NOMO-1 (cell line): ENCODE results near the gene SERPINB2.

Source experiments
- DNase-seq, 2 experiments: peaks; one replicate each; lab custom pipeline; 2025; ENCODE audit not compliant: unreplicated experiment in 2 of 2; lab: John Stamatoyannopoulos, UW

Gene SERPINB2

GRCh38 chr18:63887424-63887823, at the start of gene SERPINB2:
TSS of gene SERPINB2 (plus strand) at chr18:63887705. CDS start at chr18:63891445, 3,740 bp downstream.
- DNase-seq = peak; percentile 32 to 62

- no peak for DNase-seq
These were observed 44.5 kb upstream of the SERPINB2 start for GRCh38 chr18:63843008-63843407.

- peak; percentile 25 to 54 for DNase-seq
These were observed 43.3 kb upstream of the SERPINB2 start for GRCh38 chr18:63844254-63844653.

- DNase-seq = peak; percentile 16 to 72
These were observed 39.3 kb upstream of the SERPINB2 start for GRCh38 chr18:63848159-63848558.

- peak; percentile 74 to 90 for DNase-seq
These were observed 37.5 kb upstream of the SERPINB2 start for GRCh38 chr18:63850020-63850419.

- peak; percentile 25 to 32 for DNase-seq
These were observed 36.9 kb upstream of the SERPINB2 start for GRCh38 chr18:63850636-63851035.

- DNase-seq = no peak
These were observed 29.0 kb upstream of the SERPINB2 start for GRCh38 chr18:63858456-63858855.

GRCh38 chr18:63859781-63860475, 27.6 kb upstream of the SERPINB2 start:
- peak in 1 of 2 experiments; percentile 35 for DNase-seq

- no peak for DNase-seq
These were observed 27.0 kb upstream of the SERPINB2 start for GRCh38 chr18:63860531-63860930.

GRCh38 chr18:63867368-63868125, 20.0 kb upstream of the SERPINB2 start:
- no peak for DNase-seq

- DNase-seq = no peak
These were observed 19.0 kb upstream of the SERPINB2 start for GRCh38 chr18:63868546-63868945.

GRCh38 chr18:63869374-63869773, 18.1 kb upstream of the SERPINB2 start:
- DNase-seq = peak; percentile 56 to 63

- DNase-seq = no peak
These were observed 17.7 kb upstream of the SERPINB2 start for GRCh38 chr18:63869851-63870250.

GRCh38 chr18:63871836-63872235, 15.7 kb upstream of the SERPINB2 start:
- DNase-seq = no peak

- no peak for DNase-seq
These were observed 14.9 kb upstream of the SERPINB2 start for GRCh38 chr18:63872586-63872985.

- peak; percentile 49 to 67 for DNase-seq
These were observed 9.2 kb upstream of the SERPINB2 start for GRCh38 chr18:63878343-63878742.

- DNase-seq = no peak
These were observed 8.6 kb upstream of the SERPINB2 start for GRCh38 chr18:63878925-63879324.

GRCh38 chr18:63879709-63880108, 7.8 kb upstream of the SERPINB2 start:
- peak in 1 of 2 experiments; percentile 13 for DNase-seq

GRCh38 chr18:63881851-63882250, 5.7 kb upstream of the SERPINB2 start:
- no peak for DNase-seq

GRCh38 chr18:63882333-63883141, 5.0 kb upstream of the SERPINB2 start:
- no peak for DNase-seq

GRCh38 chr18:63883617-63884016, 3.9 kb upstream of the SERPINB2 start:
- DNase-seq = no peak
